CD4-positive, alpha-beta T cell treated with Interleukin-4 for 4 hours (primary cell): Measurements from ENCODE around the gene PHYKPL.
A peak's percentile ranks its signal among the peaks of the same experiment; 100 is the strongest.
"Not testable (repeated sequence)": the region's sequence is repeated elsewhere in the genome, so short reads cannot be mapped to it uniquely, and the experiment has no call there.

Experiments used
- DNase-seq: peaks from one replicate; pipeline ENCODE4 v3.0.0-alpha.2; 2020

Gene PHYKPL

GRCh38 chr5:178205749-178206047, 26.9 kb downstream of the PHYKPL start:
- DNase-seq = no peak

- DNase-seq = peak; percentile 68
Observed at GRCh38 chr5:178204935-178205748, 27.5 kb downstream of the PHYKPL start.

GRCh38 chr5:178204182-178204934, 28.2 kb downstream of the PHYKPL start, which contains the start of gene HNRNPAB:
HNRNPAB (plus strand) TSS chr5:178204533; CDS start chr5:178204838, 305 bp downstream.
- DNase-seq = peak; percentile 95

GRCh38 chr5:178203670-178204181, 28.9 kb downstream of the PHYKPL start:
- DNase-seq = no peak

GRCh38 chr5:178202541-178202940, 30.1 kb downstream of the PHYKPL start:
- no peak for DNase-seq

- no peak for DNase-seq
Observed at GRCh38 chr5:178201927-178202235, 30.7 kb downstream of the PHYKPL start.

- DNase-seq = no peak
Observed at GRCh38 chr5:178201221-178201926, 31.2 kb downstream of the PHYKPL start.

GRCh38 chr5:178199581-178200434, 32.8 kb downstream of the PHYKPL start:
- no peak for DNase-seq

- no peak for DNase-seq
Observed at GRCh38 chr5:178198706-178199105, 33.9 kb downstream of the PHYKPL start.

- DNase-seq = not testable (repeated sequence)
Observed at GRCh38 chr5:178198151-178198550, 34.5 kb downstream of the PHYKPL start.

- no peak for DNase-seq
Observed at GRCh38 chr5:178196986-178197385, 35.6 kb downstream of the PHYKPL start.

- DNase-seq = no peak
Observed at GRCh38 chr5:178196281-178196812, 36.3 kb downstream of the PHYKPL start.

- no peak for DNase-seq
Observed at GRCh38 chr5:178194026-178194425, 38.6 kb downstream of the PHYKPL start.

GRCh38 chr5:178193251-178193809, 39.3 kb downstream of the PHYKPL start:
- DNase-seq = no peak

GRCh38 chr5:178192787-178193186, 39.8 kb downstream of the PHYKPL start:
- DNase-seq = no peak

- no peak for DNase-seq
Observed at GRCh38 chr5:178192244-178192643, 40.4 kb downstream of the PHYKPL start.

- DNase-seq = no peak
Observed at GRCh38 chr5:178191661-178192060, 40.9 kb downstream of the PHYKPL start.

- DNase-seq = no peak
Observed at GRCh38 chr5:178189433-178189832, 43.2 kb downstream of the PHYKPL start.

GRCh38 chr5:178187014-178187413, 45.6 kb downstream of the PHYKPL start, which contains the start of gene GMCL2:
GMCL2 (minus strand) TSS chr5:178187371; CDS start chr5:178187299, 72 bp downstream.
- no peak for DNase-seq

GRCh38 chr5:178186427-178186826, 46.2 kb downstream of the PHYKPL start:
- no peak for DNase-seq

- no peak for DNase-seq
Observed at GRCh38 chr5:178182158-178182876, 50.3 kb downstream of the PHYKPL start.
